DND-41 (cell line): ENCODE results near the gene PPP1R16B.

Experiments
- ATAC-seq: fragments of 200-7000 bp; cut with Tn5 transposase; 3 replicates; pipeline ENCODE4 v1.9.1; 2021; ENCODE audit warnings: low read depth; ENCODE audit not compliant: insufficient read depth
- DNase-seq: peaks from one replicate; pipeline ENCODE4 v3.0.0-alpha.2; 2020
- H2AFZ ChIP-seq: 2 replicates; pipeline ENCODE4 v1.6.0; 2012; ENCODE audit warnings: low read depth, low read length
- H3K27ac ChIP-seq: 2 replicates; pipeline ENCODE4 v1.5.1; 2012; ENCODE audit warnings: low read length, inconsistent platforms
- H3K27me3 ChIP-seq: fragments of 200-600 bp; sonication (generic); 2 replicates; pipeline ENCODE4 v1.6.0; 2012; ENCODE audit warnings: low read length, mild to moderate bottlenecking, inconsistent platforms; ENCODE audit not compliant: insufficient read depth, poor library complexity
- H3K36me3 ChIP-seq: 2 replicates; pipeline ENCODE4 v1.5.1; 2012; ENCODE audit warnings: low read length, inconsistent platforms; ENCODE audit not compliant: insufficient read depth
- H3K4me1 ChIP-seq: 2 replicates; pipeline ENCODE4 v1.5.1; 2012; ENCODE audit warnings: mild to moderate bottlenecking, low read length; ENCODE audit not compliant: insufficient read depth
- H3K4me2 ChIP-seq: 2 replicates; pipeline ENCODE4 v1.6.0; 2012; ENCODE audit warnings: mild to moderate bottlenecking, moderate library complexity, low read length, inconsistent platforms; ENCODE audit not compliant: insufficient read depth
- H3K4me3 ChIP-seq, 2 experiments: fragments of 200-600 bp in 1 of 2; shearing (Covaris generic) in 1 of 2; 2 replicates each; pipeline ENCODE4 v1.5.1; 2012 to 2016; ENCODE audit warnings: inconsistent platforms in 2 of 2, low read length in 2 of 2, mild to moderate bottlenecking in 2 of 2, low read depth in 1 of 2, moderate library complexity in 1 of 2
- H3K79me2 ChIP-seq: 2 replicates; pipeline ENCODE4 v1.6.0; 2012; ENCODE audit warnings: low read length, inconsistent platforms; ENCODE audit not compliant: insufficient read depth
- H3K9ac ChIP-seq: 2 replicates; pipeline ENCODE4 v1.6.0; 2012; ENCODE audit warnings: low read depth, mild to moderate bottlenecking, inconsistent platforms, low read length, moderate library complexity
- H3K9me3 ChIP-seq: 2 replicates; pipeline ENCODE4 v1.5.1; 2012; ENCODE audit warnings: low read length, moderate library complexity, mild to moderate bottlenecking, inconsistent platforms; ENCODE audit not compliant: insufficient read depth, severe bottlenecking
- H4K20me1 ChIP-seq: 2 replicates; pipeline ENCODE4 v1.6.0; 2012; ENCODE audit warnings: low read length; ENCODE audit not compliant: insufficient read depth
- EZH2 ChIP-seq: IDR thresholded peaks from 3 replicates; pipeline ENCODE4 v1.6.1; 2012; ENCODE audit warnings: borderline replicate concordance, low read depth, mild to moderate bottlenecking, moderate library complexity, low read length, inconsistent platforms; ENCODE audit not compliant: severe bottlenecking
- TF ChIP-seq, protein P1 (sequence below): IDR thresholded peaks from 2 replicates; pipeline ENCODE4 v1.5.1; 2012; ENCODE audit warnings: borderline replicate concordance, low read length, moderate library complexity, mild to moderate bottlenecking; ENCODE audit not compliant: poor library complexity, severe bottlenecking; ENCODE audit errors: extremely low read depth

The PPP1R16B gene

DNA sequence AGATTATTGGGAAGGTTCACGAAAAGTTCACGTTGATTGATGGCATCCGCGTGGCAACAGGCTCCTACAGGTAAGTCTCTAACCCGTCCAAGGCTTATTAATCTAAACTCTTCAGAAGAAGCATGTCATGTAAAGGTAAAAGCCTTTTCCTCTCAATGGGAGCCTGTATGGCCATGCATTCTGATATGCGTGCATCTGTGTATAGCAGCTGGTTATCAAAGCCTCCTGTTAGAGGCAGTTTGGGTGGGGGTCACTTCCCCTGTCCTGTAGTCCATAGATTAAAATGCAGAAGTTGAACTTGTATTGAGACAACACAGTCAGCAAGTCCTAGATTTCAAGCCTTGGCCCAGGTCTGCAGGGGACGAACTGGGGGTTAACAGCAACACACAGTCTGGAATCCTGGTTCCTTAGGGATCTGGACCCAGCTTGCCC, 142.4 kb downstream of the PPP1R16B start:
- Histone ChIP-seq H3K4me3 (no peak overlapping the region), H3K4me1 (no peaks in the 10 kb centered on the region), H2AFZ (no peak overlapping the region), H3K36me3 (peaks cover 93% of the 10 kb centered on the region), H3K27me3 (no peaks in the 10 kb centered on the region), H3K79me2 (peaks cover 45% of the 10 kb centered on the region), H3K4me2 (no peak overlapping the region), H3K9me3 (no peaks in the 10 kb centered on the region), H3K9ac (no peak overlapping the region), H4K20me1 (peaks cover 21% of the 10 kb centered on the region; the same call in 1 of the 2 replicates), H3K27ac (no peak overlapping the region)
- TF ChIP-seq EZH2: no peak
- no peak for ATAC-seq
- DNase-seq: no peak

DNA sequence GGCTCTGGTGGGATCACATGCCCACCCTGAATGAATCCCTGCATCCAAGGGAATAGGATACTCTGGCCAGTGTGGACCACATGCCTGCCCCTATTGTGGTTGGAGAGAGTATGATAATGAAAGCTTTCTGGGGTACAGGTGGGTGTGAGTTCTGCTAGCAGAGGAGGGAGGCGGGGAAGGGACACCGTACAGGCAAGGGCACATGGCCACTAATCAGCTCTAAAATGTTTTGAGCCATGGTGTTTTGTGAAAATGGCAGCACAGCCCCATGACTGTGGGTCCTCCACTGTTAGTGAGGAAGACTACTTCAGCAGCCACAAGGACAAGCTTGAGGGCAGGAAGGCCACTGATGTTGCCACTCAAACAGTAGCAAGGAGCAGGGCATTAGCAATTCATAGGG, 144.8 kb downstream of the PPP1R16B start:
- ATAC-seq: no peak
- no peaks in the 10 kb centered on the region for H3K27me3 ChIP-seq
- DNase-seq: no peak
- H3K9me3 ChIP-seq: no peaks in the 10 kb centered on the region
- H3K27ac ChIP-seq: no peak overlapping the region
- peaks cover 87% of the 10 kb centered on the region for H3K36me3 ChIP-seq
- H3K4me3 ChIP-seq: no peak overlapping the region
- TF ChIP-seq EZH2: no peak
- TF ChIP-seq, protein P1, sequence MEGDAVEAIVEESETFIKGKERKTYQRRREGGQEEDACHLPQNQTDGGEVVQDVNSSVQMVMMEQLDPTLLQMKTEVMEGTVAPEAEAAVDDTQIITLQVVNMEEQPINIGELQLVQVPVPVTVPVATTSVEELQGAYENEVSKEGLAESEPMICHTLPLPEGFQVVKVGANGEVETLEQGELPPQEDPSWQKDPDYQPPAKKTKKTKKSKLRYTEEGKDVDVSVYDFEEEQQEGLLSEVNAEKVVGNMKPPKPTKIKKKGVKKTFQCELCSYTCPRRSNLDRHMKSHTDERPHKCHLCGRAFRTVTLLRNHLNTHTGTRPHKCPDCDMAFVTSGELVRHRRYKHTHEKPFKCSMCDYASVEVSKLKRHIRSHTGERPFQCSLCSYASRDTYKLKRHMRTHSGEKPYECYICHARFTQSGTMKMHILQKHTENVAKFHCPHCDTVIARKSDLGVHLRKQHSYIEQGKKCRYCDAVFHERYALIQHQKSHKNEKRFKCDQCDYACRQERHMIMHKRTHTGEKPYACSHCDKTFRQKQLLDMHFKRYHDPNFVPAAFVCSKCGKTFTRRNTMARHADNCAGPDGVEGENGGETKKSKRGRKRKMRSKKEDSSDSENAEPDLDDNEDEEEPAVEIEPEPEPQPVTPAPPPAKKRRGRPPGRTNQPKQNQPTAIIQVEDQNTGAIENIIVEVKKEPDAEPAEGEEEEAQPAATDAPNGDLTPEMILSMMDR: no peak
- H3K9ac ChIP-seq: no peak overlapping the region
- no peaks in the 10 kb centered on the region for H3K4me1 ChIP-seq
- peaks cover 26% of the 10 kb centered on the region; the same call in 1 of the 2 replicates for H4K20me1 ChIP-seq
- H3K79me2 ChIP-seq: peaks cover 29% of the 10 kb centered on the region
- no peak overlapping the region for H3K4me2 ChIP-seq
- H2AFZ ChIP-seq: no peak overlapping the region

DNA sequence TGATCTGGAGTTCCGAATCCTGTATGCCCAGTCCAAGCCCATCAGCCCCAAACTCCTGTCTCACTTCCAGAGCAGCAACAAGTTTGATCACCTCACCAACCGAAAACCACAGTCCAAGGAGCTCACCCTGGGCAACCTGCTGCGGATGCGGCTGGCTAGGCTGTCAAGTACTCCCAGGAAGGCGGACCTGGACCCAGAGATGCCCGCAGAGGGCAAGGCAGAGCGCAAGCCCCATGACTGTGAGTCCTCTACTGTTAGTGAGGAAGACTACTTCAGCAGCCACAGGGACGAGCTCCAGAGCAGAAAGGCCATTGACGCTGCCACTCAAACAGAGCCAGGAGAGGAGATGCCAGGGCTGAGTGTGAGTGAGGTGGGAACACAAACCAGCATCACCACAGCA, 146.1 kb downstream of the PPP1R16B start:
- TF ChIP-seq EZH2: no peak
- TF ChIP-seq, protein P1: no peak
- Histone ChIP-seq H4K20me1 (peaks cover 26% of the 10 kb centered on the region; the same call in 1 of the 2 replicates), H3K4me1 (no peaks in the 10 kb centered on the region), H3K79me2 (peaks cover 22% of the 10 kb centered on the region), H3K4me3 (no peak overlapping the region), H3K27ac (no peak overlapping the region), H3K9me3 (no peaks in the 10 kb centered on the region), H2AFZ (no peak overlapping the region), H3K4me2 (no peak overlapping the region), H3K36me3 (peaks cover 77% of the 10 kb centered on the region), H3K9ac (no peak overlapping the region), H3K27me3 (no peaks in the 10 kb centered on the region)
- no peak for DNase-seq
- no peak for ATAC-seq

DNA sequence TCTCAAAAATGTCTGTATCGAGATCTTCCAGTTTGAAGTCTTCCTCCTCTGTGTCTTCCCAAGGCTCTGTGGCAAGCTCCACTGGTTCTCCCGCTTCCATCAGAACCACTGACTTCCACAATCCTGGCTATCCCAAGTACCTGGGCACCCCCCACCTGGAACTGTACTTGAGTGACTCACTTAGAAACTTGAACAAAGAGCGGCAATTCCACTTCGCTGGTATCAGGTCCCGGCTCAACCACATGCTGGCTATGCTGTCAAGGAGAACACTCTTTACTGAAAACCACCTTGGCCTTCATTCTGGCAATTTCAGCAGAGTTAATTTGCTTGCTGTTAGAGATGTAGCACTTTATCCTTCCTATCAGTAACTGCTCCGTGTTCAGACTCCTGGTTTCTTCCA, 146.7 kb downstream of the PPP1R16B start:
- no peaks in the 10 kb centered on the region for H3K4me1 ChIP-seq
- no peaks in the 10 kb centered on the region for H3K9me3 ChIP-seq
- no peaks in the 10 kb centered on the region for H3K27me3 ChIP-seq
- H3K79me2 ChIP-seq: peaks cover 17% of the 10 kb centered on the region
- no peak overlapping the region for H3K4me3 ChIP-seq
- H3K9ac ChIP-seq: no peak overlapping the region
- ATAC-seq: no peak
- DNase-seq: no peak
- no peak overlapping the region for H3K4me2 ChIP-seq
- peaks cover 25% of the 10 kb centered on the region; the same call in 1 of the 2 replicates for H4K20me1 ChIP-seq
- H3K36me3 ChIP-seq: peaks cover 72% of the 10 kb centered on the region
- TF ChIP-seq, protein P1: no peak
- no peak for TF ChIP-seq EZH2
- no peak overlapping the region for H2AFZ ChIP-seq
- no peak overlapping the region for H3K27ac ChIP-seq
